Stimulated activated CD8-positive, alpha-beta memory T cell treated with anti-CD3 and anti-CD28 coated beads, Interleukin-15, amount 100 ng/mL, for 24 hours (primary cell): Measurements from ENCODE around the gene SEMA4C.
A peak's percentile ranks its signal among the peaks of the same experiment; 100 is the strongest.

ENCODE experiments used
- DNase-seq: peaks from one replicate; pipeline ENCODE4 v3.0.0-alpha.2; 2020; ENCODE audit warnings: low read depth

SEMA4C gene

GRCh38 chr2:96819876-96820511 is 49.9 kb downstream of the SEMA4C start:
- no peak for DNase-seq

GRCh38 chr2:96819128-96819875 is 50.6 kb downstream of the SEMA4C start:
- DNase-seq = no peak

- no peak for DNase-seq
Measured at GRCh38 chr2:96817882-96818281, 52.0 kb downstream of the SEMA4C start.

GRCh38 chr2:96816836-96817702 is 52.8 kb downstream of the SEMA4C start:
- DNase-seq = no peak

GRCh38 chr2:96816127-96816835 is 53.6 kb downstream of the SEMA4C start, which contains the start of gene CNNM3:
Gene CNNM3, plus strand, starts transcription at chr2:96816268. Its CDS starts 10 bp downstream, at chr2:96816278.
- peak; percentile 95 for DNase-seq

GRCh38 chr2:96815326-96816126 is 54.4 kb downstream of the SEMA4C start:
- no peak for DNase-seq

DNA sequence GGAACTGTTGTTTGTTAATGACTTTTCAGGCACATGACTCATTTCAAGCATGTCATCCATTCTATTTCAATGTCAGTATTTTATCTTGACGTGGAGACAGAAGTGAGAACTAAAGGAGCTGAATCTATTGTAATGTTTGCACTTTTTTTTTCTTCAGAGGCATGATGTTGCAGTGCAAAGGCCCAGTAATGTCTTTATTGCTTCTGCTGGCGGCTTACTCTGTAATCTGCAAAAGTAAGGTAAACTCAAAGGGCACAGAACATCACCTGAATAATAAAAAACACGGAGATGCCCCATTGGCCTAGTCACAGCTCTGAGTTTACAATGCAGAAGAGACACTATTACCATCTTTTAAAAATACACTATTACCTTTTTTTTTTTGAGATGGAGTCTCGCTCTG is 56.2 kb downstream of the SEMA4C start:
- no peak for DNase-seq

- no peak for DNase-seq
Measured at GRCh38 chr2:96811917-96812316, 58.0 kb downstream of the SEMA4C start.

GRCh38 chr2:96810783-96811192 is 59.1 kb downstream of the SEMA4C start:
- DNase-seq = no peak

DNA sequence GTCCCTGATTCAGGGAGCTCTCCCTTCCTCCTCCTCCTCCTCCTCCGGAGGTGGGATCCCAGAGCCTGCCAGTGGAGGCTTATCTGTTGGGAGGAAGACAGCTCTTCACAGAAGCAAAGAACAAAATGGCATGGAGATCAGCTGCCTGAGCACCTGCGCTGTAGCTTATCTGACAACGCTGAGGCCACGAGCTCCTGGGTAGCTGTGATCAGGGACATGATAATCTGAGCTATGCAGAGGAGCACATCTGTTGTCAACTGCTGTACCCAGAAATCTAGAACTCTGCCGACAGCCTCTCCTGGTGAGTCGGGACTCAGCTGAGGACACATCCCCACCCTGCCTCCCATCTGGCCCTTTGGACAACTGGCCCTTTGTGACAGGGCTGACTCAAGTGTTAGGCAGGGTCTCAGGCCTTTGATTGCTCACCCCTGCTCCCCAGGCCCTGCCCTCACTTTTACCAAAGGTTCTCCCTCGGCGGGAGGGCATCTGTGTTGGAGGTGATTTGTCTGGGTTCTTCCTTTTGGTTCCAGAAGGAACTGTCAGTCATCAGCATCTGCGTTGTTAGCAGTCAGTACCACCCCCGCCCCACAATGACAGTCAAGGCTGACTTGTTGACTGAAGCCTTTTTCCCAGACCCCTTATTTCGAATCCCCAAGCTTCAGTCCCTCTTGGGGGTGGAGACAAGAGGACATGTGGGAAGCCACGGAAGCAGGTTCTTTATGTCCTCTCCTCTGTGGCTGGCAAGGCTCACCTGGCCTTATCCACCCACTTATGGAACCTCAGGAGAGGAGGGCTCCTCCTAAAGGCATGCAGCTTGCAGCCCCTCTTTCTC is 59.7 kb downstream of the SEMA4C start:
- DNase-seq = no peak
